HG02642 (cell line): Measurements from ENCODE around the gene SLC22A23.

Experiments
- ATAC-seq: cut with Tn5 transposase; IDR thresholded peaks from one replicate; pipeline ENCODE4 v1.9.1; 2021; ENCODE audit warnings: mild to moderate bottlenecking; ENCODE audit not compliant: unreplicated experiment, poor library complexity

Gene SLC22A23

DNA sequence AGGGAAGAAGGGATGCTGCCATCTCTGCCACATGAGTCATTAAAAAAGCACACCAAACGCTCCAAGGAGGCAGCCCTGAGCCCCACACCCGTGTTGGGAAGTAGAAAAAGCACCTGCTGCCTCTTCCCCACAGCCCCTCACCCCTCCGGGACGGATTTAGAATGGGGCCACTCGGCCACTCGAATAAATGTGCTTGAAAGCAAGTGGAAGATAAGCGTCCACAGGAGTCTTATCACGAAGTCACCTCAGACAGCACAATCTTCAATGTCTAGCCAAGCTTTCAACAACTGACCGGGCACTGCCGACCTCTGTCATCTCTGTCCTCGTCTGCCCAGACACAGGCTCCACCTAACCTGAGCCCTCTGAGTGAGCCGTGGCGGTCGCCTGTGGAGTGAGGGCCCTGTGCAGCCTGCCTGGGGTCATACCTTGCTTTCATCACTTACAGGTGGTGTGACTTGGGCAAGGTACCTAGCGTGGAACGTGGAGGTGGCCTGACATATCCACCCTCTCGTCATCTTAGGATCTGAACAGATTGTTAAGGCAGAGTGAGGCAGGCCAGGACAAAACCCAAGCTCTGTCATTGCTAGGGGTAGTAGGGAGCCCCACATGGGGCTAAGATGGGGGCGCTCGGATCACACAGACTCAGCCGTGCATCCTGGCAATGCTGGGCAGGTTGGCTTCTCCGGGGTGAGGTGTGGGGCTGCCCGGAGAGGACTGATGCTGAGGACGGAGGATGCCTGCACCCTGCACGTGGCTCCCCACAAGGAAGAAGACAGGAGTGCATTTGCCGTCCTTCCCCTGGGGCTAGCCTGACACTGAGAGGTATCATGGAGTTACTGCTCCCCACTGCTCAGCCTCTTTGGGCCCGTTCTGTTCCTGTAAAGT is 163.3 kb downstream of the SLC22A23 start:
- no peak for ATAC-seq

DNA sequence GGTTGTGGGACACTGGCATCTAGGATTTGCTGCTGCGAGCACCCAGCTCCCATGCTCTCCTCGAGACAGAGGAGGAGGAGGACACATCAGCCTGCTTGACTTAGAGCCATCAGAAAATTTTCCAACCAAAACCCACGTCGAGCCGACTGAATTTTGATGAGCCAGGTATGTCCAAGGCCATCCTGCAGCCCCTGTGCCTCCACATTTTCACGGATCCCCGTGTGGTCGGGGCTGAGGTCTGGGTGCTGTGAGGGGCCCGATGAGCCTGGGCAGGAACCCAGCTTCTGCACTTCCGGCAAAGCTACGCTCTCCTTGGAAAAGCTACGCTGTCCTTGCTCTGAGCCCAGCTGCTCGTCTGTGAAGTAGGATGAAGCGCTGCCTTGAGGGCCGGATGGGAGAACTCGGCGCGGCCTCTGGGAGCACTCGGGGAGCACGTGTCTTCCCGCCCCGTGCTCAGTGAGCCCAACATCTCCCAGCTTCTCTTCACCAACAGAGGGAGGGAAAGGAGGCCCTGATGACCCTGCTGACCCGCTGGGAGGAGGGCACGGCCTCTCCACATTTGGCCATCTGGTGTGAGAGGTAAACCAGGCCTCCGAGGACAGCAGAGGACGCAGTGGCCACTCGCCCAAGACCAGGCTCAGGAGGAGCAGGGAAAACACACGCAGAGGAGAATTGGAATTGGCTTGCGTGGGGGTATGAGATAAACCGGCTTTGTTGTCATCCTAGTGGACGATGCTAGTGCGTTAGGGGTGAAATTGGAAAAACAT is 164.2 kb downstream of the SLC22A23 start:
- ATAC-seq, result no peak

DNA sequence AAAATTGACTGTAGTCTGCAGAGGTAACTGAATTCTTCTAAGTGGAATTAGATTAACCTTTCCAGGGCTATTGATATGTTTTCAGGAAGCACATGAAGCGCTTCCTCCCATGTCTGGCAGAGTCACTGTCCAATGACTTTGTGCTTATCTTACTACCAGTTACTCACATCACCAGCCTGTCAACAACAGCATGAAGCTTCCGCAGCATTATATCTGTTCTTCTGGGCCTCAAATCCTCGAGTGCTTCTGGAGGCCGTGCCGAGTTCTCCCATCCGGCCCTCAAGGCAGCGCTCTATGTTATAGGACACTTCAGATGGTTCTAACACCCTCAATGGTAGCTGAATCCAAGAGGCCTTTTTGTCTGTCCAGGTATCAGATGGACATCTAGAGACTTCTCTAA is 164.9 kb downstream of the SLC22A23 start:
- ATAC-seq, result no peak

DNA sequence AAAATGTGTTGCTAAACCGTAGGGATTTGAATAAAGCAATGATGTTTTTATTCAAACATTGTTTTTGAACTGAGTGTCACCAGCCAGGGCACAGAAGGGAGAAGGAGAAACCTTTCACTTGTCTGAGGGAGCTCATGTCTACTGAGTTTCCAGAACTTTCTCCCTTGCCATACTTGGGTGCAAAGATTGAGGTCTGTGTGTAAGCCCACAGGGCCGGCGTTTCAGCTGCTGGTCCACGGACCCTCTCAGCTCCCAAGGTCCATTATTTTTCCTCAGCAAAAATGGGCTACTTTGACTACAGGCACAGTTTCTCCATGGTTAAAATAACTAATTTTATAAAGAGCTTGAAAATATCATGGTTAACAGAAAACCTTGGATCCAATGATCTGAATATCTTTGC is 165.5 kb downstream of the SLC22A23 start:
- ATAC-seq, result no peak

DNA sequence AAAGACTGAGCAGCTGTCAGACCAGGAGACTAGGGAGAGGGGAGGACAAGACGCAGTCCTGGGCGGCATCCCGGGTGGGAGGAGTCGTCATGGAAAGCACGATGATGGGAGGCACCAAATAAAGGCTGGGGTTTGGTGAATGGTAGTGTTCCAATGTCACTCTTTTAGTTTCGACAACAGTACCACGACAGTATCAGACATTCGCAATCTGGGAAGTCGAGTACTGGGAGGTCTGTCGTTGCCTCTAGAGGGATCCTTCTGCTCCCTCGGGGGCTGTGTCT is 166.0 kb downstream of the SLC22A23 start:
- no peak for ATAC-seq

DNA sequence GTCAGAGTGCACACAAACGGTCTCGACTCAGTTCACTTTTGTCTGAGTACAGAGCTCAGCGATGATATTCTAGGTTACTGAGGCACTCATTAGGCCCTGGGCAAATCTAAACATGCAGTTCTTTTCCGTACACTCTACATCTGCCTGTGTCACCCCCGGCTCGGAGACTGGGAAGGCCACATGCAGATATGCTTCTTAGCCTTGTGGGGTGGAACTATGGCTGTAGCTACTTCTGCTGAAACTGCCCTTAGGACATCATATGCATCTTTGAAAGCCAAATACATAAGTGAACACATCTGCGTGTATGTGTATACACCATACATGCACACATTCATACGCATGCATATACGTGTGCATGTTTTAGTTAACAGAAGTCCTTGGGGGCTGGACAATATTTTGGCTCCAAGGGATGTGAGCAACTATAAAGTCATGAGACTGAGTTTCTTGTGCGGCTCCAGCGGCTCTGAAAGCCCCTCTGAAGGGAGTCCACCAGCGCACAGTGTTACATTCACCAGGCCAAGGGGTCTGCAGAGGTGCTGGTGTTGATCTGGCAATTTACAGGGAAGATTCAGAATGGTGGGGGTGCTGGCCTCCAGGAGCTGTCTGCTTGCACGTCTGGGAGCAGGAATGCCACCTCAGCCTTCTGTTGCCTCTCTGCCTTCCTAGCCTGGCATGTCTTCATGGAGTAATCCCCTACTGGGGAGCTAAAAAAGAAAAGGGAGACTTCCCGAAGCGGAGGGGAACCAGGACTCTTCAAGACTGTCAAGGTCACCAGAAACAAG is 166.5 kb downstream of the SLC22A23 start:
- no peak for ATAC-seq

DNA sequence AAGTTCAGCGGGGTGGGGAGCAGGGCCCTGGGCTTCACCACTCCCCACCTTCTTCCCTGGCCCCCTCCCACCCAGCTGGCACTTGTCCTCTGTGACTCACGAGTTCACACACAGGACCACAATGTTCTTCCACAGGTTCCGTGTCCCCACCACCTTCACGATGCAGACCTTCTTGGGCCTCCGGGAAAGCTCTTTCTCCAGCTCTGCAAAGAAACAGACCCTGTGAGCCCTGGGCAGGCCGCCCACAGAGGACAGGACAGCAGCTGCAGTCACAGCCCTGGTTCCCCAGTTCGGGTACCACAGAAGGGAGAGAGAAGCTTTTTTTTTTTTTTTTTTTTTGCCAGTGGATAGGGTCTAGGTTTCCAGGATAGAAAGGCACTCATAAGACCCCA is 167.2 kb downstream of the SLC22A23 start:
- ATAC-seq, result no peak

DNA sequence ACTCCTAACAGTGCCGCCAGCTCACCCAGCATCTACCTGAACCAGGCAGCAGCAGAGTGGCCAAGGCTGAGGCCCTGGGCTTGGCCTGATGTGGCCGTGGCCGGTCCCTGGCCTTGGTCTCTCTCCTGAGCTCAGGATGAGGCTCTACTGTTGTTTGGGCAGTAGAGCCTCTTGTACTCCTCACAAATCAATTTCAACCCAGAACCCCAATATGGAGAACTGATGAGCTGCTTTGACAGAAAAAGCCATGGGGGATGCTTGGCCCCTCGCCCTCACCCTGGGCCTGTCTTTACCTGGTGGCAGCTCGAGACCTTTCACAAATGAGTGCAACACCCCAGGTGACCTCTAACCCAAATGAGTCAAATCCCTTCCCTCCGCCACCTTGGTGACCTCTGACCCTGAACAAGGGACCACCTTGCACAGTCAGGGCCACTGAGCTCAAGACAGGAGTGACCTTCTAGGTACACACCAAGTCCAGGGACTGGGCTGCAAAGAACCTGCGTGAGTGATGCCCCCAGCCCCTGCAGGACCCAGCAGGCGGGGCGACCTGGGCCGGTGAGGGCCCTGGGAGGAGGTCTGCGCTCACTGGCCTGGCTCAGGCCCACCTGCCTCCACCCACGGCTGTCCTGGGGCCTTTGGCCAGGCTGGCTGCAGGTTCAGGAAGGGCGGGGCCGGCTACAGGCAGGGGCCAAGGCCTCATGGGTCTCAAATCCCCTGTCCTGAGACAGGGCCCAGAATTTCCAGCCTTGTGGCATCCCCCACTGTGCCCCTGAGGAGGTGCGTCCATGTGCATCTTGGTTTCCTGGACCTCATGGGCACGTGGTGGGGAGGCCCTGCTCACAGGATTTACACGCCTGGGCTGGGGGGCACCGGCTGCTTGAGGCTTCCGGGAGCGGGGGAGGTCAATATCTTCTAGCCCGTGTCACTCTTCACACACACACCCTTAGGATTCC is 167.9 kb downstream of the SLC22A23 start:
- no peak for ATAC-seq

DNA sequence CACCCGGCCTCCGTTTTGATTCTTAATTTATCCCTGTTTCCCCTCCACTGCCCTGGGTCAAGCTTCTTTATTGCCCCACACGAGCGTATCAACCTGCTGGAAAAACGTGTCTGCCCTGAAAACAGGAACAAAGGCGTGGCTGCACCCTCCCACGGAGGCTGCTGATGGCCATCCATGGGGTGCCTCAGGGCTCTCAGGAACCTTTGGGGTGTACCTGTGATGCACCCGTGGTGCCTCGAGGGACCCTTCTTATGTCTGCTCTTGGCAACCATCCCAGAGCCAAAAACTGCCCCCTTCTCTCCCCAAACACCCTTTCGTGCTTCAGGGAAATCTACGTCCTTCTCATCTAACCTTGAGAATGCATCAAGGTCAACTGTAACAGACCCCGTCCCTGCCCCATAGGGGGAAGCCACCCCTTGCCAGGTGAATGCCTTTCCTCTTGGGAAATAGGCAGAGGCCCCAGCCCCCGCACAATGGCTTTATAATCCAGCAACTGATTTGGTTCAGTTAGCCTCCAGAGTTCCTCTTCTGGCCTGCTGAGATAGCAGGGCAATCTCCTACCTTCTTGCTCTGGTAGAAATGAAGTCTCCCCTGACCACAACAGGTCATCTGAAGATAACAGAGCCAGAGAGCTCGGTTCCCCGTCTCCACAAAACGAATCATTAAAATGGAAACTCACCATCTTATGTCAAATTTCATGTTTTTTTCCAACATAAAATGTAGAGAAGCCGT is 168.7 kb downstream of the SLC22A23 start:
- no peak for ATAC-seq

DNA sequence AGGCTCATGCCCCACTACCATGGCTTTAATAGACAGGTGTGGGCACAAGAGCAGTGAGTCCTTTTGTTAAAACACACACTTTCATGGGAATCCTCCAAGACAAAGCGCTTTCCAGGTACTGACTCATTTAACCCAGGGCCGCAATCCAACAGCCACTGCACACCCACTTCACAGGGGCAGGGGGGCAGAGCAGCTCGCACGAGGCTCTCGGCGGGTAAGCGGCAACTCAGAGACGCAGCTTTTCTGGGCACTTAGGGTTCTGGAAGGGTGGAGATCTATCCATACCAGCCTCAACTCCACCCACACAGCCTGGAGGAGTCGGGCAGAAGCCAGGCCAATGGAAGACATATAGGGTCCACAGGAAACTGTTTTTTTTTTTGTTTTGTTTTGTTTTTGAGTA is 169.5 kb downstream of the SLC22A23 start:
- ATAC-seq, result no peak

DNA sequence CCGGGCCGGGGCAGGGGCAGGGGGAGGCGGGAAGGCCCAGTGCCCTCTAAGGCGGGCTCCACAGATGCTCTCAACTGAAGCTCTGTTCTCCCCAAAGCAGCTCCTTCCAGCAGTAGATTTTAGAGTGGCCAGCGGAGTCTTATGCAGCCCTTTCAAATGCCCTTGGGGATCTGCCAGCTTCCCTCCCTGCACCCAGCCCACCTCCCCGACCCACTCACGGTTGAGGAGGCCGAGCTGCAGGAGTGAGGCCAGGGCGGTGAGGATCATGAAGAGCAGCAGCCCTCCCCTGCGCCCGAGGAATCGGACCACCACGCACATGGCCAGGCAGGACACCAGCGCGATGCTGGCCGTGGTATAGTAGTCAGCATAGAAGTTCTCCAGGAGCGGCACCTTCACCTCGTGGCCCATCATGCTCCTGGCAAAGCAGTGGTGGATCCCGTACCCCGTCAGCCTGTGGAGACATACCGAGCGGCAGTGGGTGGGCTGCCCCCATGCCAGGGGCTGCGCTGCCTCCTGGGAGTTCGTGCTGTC is 170.1 kb downstream of the SLC22A23 start:
- no peak for ATAC-seq

DNA sequence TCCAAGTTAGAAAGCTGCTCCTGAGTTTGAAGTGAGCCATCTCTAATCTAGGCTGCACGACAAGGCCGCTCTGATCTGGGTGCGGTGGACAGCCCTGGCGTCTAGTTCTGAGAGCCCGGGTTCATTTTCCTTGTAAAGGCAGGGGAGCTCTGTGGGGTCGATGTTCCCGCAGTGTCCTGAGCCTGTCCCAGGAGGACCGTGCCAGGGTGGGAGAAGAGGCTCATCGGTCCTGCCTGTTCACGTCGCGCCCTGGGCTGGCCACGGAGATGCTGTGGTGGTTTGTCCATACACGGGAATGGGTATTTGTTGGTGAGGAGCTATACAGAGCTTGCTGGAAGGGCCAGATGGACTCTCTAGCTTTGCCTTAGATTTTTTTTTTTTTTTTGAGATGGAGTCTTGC is 171.1 kb downstream of the SLC22A23 start:
- ATAC-seq, result no peak

DNA sequence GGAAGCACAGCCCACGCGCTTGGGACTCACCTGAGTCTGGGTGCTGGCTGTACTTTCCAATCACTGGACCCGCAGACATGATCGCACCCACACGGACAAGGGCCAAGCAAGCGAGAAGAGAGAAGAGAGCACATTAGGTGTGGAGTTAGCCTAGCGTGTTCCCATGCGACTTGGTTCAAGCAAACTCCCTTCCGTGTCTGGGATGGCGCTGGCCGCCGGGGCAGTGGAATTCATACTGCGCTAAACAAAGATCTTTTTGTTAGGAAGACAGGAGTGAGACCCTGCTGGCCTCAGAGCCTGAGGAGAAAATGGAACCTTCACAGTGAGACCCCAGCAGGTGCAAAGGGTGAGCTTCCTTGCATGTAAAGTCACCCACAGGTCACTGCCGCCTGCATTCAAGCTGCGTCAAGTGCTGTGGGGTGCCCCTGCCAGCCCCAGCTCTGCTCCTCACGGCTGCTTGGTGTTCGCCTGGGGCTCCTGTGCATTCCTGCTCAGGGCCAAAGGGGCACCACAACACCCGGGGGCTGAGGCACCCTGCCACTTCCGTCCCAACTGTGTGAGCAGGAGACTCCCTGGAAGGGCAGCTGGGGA is 171.7 kb downstream of the SLC22A23 start:
- no peak for ATAC-seq

DNA sequence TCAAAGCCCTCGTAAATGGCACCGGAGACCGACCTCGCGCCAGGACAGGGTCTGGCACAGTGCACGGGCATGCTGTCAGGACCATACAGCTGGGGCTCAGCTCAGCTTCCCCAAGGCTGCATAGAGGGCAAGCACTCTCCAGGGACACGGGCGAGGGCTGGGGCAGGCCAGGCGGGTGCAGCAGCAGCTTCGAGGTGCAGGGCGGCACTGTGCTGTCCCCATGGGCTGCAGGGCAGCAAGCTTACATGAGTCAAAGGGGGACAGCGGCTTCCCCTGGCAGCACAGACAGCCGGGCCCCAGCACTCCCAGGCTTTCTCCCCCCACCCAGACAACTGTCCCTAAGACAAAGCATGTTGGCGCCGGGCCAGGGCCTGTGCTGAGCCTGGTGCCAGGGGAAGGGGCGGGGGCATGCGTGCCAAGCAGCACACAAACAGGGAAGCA is 172.4 kb downstream of the SLC22A23 start:
- no peak for ATAC-seq

DNA sequence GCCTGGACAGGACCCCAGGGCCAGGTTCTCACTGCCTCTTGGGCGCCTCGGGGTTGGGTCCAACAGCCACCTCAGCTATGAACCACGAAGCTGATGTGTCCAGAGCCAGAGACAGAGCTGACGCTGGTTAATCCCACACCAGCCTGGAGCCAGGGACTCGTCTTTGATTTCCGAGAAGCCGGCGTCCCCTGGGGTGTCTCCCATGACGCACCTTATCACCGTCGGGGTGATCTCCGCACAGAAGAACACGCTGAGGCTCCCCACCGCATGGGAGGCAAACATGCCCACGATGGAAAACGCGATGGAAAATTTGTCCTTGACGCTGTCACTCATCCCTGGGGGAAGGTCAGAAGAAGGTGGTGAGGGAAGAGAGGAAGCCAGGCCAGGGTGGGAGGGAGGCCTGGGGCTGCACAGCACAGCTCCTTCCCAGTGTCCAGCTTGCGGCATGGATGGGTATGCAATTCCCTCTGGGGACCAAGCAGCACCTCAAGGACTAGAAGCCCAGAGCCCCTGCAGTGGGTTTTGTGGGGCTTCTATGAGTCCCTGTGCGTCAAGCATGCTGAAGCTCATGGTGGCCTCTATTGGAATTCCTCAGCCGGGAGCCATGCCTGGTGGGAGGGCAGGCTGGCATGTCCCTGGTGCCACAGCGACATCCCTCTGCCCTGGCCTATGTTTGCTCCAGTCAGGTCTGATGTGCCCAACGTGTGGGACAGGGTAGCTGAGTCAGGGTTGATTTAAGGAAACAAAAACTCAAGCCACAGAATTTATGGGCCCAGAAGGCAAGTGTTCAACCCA is 173.0 kb downstream of the SLC22A23 start:
- ATAC-seq, result no peak

DNA sequence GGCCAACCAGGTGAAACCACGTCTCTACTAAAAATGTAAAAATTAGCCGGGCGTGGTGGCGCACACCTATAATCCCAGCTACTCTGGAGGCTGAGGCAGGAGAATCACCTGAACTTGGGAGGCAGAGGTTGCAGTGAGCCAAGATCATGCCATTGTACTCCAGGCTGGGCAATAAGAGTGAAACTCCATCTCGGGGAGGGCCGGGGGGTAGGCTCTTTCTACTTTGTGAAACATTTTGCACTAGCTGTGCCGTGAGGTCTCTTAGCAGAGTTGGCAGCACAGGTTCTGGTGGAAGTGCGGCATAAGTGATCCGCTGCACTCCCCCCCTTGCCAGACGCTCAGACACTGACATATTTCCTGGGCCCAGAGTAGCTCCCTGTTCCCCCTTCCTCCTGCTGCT is 173.6 kb downstream of the SLC22A23 start:
- ATAC-seq, result no peak

DNA sequence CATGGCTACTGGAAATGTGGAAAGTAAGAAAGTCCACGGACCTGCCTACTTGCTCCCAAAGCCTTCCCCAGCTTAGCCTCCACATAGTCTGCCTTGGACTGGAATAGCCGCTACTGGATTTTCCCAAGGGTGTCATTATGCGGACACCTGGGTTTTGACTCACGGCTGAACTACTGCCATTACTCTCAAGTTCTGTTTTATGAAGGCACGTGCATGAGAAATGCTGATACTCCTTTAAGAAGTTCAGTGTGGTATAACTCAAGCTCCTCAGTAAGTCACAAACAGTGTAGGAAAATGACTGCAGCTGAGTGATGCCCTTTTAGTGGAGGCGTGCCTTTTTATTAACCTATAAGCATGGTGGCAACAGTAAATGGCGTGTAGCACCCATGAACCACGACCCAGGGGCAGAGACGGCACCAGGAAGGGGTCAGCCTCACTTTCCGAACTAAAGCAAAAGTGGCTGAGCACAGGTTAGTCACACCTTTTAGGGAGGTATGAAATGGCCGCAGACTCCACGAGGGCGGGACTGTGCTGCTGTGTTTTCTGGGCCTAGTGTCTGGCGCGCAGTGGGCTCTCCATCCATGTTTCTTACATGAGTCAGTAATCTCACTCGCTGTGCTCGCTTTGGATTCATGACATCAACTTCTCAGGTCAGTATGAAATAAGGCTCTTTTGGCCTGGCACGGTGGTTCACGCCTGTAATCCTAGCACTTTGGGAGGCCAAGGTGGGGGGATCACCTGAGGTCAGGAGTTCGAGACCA is 174.2 kb downstream of the SLC22A23 start:
- no peak for ATAC-seq
